Mesenchymal stem cell (in vitro differentiated cells and primary cell): Measurements from ENCODE around the gene LRRTM4.
"Not testable (repeated sequence)": the region's sequence is repeated elsewhere in the genome, so short reads cannot be mapped to it uniquely, and the experiment has no call there.

Source experiments
- DNase-seq: peaks from one replicate; pipeline ENCODE4 v3.0.0-alpha.2; 2013
- H2AFZ ChIP-seq: one replicate; pipeline ENCODE4 v1.6.1; 2013; ENCODE audit warnings: low read depth, mild to moderate bottlenecking, control low read depth, inconsistent platforms, low read length, moderate library complexity
- H2AK5ac ChIP-seq: 2 replicates; pipeline ENCODE4 v1.6.1; 2013; ENCODE audit warnings: low read length, moderate library complexity, mild to moderate bottlenecking, inconsistent platforms; ENCODE audit not compliant: severe bottlenecking
- H2BK120ac ChIP-seq: one replicate; pipeline ENCODE4 v1.6.1; 2013; ENCODE audit warnings: low read depth, mild to moderate bottlenecking, inconsistent platforms, low read length, moderate library complexity
- H2BK12ac ChIP-seq, 2 experiments: one replicate each; pipeline ENCODE4 v1.6.1; 2013; ENCODE audit warnings: inconsistent platforms in 2 of 2, low read length in 2 of 2, mild to moderate bottlenecking in 2 of 2, moderate library complexity in 2 of 2, control low read depth in 1 of 2
- H2BK15ac ChIP-seq: one replicate; pipeline ENCODE4 v1.6.1; 2013; ENCODE audit warnings: mild to moderate bottlenecking, low read depth, inconsistent platforms; ENCODE audit not compliant: poor library complexity, severe bottlenecking
- H2BK5ac ChIP-seq: 2 replicates; pipeline ENCODE4 v1.6.1; 2013; ENCODE audit warnings: low read depth, mild to moderate bottlenecking, low read length, control low read depth, inconsistent platforms; ENCODE audit not compliant: poor library complexity, severe bottlenecking
- H3K14ac ChIP-seq, 2 experiments: one replicate each; pipeline ENCODE4 v1.6.1; 2013; ENCODE audit warnings: inconsistent platforms in 2 of 2, low read length in 2 of 2, control low read depth in 1 of 2, mild to moderate bottlenecking in 1 of 2, moderate library complexity in 1 of 2
- H3K18ac ChIP-seq, 2 experiments: one replicate each; pipeline ENCODE4 v1.6.1; 2013; ENCODE audit warnings: inconsistent platforms in 2 of 2, low read length in 2 of 2, control low read depth in 1 of 2, low read depth in 1 of 2, mild to moderate bottlenecking in 1 of 2
- H3K23ac ChIP-seq, 2 experiments: one replicate each; pipeline ENCODE4 v1.6.1; 2013; ENCODE audit warnings: inconsistent platforms in 2 of 2, low read length in 2 of 2, mild to moderate bottlenecking in 2 of 2, moderate library complexity in 2 of 2, control low read depth in 1 of 2
- H3K27ac ChIP-seq: 2 replicates; pipeline ENCODE4 v1.5.1; 2013; ENCODE audit warnings: mild to moderate bottlenecking, moderate library complexity, low read length, control low read depth, inconsistent platforms; ENCODE audit not compliant: poor library complexity, severe bottlenecking
- H3K27me3 ChIP-seq, 2 experiments: 2 replicates each; pipeline versions ENCODE4 v1.6.1 to v1.7.0; 2013; ENCODE audit warnings: low read length in 2 of 2, mild to moderate bottlenecking in 2 of 2, moderate library complexity in 2 of 2, control low read depth in 1 of 2, inconsistent platforms in 1 of 2; ENCODE audit not compliant: control insufficient read depth in 1 of 2, insufficient read depth in 1 of 2
- H3K36me3 ChIP-seq, 2 experiments: 2 replicates each; pipeline versions ENCODE4 v1.6.1 to v1.7.0; 2013; ENCODE audit warnings: low read length in 2 of 2, control low read depth in 1 of 2, inconsistent platforms in 1 of 2, low read depth in 1 of 2, mild to moderate bottlenecking in 1 of 2; ENCODE audit not compliant: insufficient read depth in 2 of 2, control insufficient read depth in 1 of 2
- H3K4ac ChIP-seq, 2 experiments: one replicate each; pipeline ENCODE4 v1.6.1; 2013; ENCODE audit warnings: inconsistent platforms in 2 of 2, low read length in 2 of 2, mild to moderate bottlenecking in 2 of 2, moderate library complexity in 2 of 2, control low read depth in 1 of 2, low read depth in 1 of 2
- H3K4me1 ChIP-seq: 2 replicates; pipeline ENCODE4 v1.6.1; 2013; ENCODE audit warnings: low read depth, low read length, control low read depth; ENCODE audit not compliant: control insufficient read depth, insufficient read depth
- H3K4me2 ChIP-seq: 2 replicates; pipeline ENCODE4 v1.6.1; 2013; ENCODE audit warnings: low read length, mild to moderate bottlenecking, inconsistent platforms; ENCODE audit not compliant: poor library complexity, severe bottlenecking
- H3K4me3 ChIP-seq, 2 experiments: 2 replicates each; pipeline versions ENCODE4 v1.5.1 to v1.7.0; 2013; ENCODE audit warnings: low read length in 2 of 2, mild to moderate bottlenecking in 2 of 2, control low read depth in 1 of 2, low read depth in 1 of 2; ENCODE audit not compliant: insufficient read depth in 1 of 2
- H3K79me1 ChIP-seq: replicated peaks from 2 replicates; pipeline ENCODE4 v1.6.1; 2013; ENCODE audit warnings: mild to moderate bottlenecking, control low read depth, low read length, inconsistent platforms; ENCODE audit not compliant: poor library complexity, severe bottlenecking
- H3K9ac ChIP-seq: 2 replicates; pipeline ENCODE4 v1.7.0; 2013; ENCODE audit warnings: mild to moderate bottlenecking, low read length, moderate library complexity
- H3K9me3 ChIP-seq: 2 replicates; pipeline ENCODE4 v1.7.0; 2013; ENCODE audit warnings: mild to moderate bottlenecking, low read length; ENCODE audit not compliant: control insufficient read depth
- H4K8ac ChIP-seq: one replicate; pipeline ENCODE4 v1.6.1; 2013; ENCODE audit warnings: inconsistent platforms, mild to moderate bottlenecking, low read length, moderate library complexity
- H4K91ac ChIP-seq: one replicate; pipeline ENCODE4 v1.6.1; 2013; ENCODE audit warnings: mild to moderate bottlenecking, low read length, inconsistent platforms
- WGBS: methylation state at CpG from one replicate; pipeline ENCODE4 v1.1.7; 2013; ENCODE audit warnings: mixed read lengths; 5-methylcytosine and 5-hydroxymethylcytosine counted together

Gene LRRTM4

GRCh38 chr2:77064324-77064723, 457.9 kb downstream of the LRRTM4 start:
- H3K27ac ChIP-seq, result no peak overlapping the region
- no peak overlapping the region for H4K8ac ChIP-seq
- H2AK5ac ChIP-seq, result no peak overlapping the region
- H3K9me3 ChIP-seq, result peaks cover 3% of the 10 kb centered on the region
- no peak overlapping the region for H3K14ac ChIP-seq
- H3K4me1 ChIP-seq, result no peaks in the 10 kb centered on the region
- no peaks in the 10 kb centered on the region for H3K27me3 ChIP-seq
- H3K9ac ChIP-seq, result no peak overlapping the region
- H3K79me1 ChIP-seq, result no peaks in the 10 kb centered on the region
- H2BK12ac ChIP-seq, result no peak overlapping the region
- H2BK120ac ChIP-seq, result no peak overlapping the region
- no peak overlapping the region for H3K18ac ChIP-seq
- no peak overlapping the region for H2BK15ac ChIP-seq
- no peak overlapping the region for H2BK5ac ChIP-seq
- H3K36me3 ChIP-seq, result no peaks in the 10 kb centered on the region
- H3K4me2 ChIP-seq, result no peak overlapping the region
- H2AFZ ChIP-seq, result no peak overlapping the region
- no peak for DNase-seq
- H3K4me3 ChIP-seq, result no peak overlapping the region
- H3K23ac ChIP-seq, result no peak overlapping the region
- H3K4ac ChIP-seq, result no peak overlapping the region
- no CpG with 5 or more reads among the region's 1 CpG for WGBS
- no peak overlapping the region for H4K91ac ChIP-seq

GRCh38 chr2:77054938-77055337, 467.2 kb downstream of the LRRTM4 start:
- H2BK5ac ChIP-seq, result no peak overlapping the region
- no peak overlapping the region for H3K14ac ChIP-seq
- no peak overlapping the region for H3K9ac ChIP-seq
- no peak overlapping the region for H3K18ac ChIP-seq
- no peak overlapping the region for H3K27ac ChIP-seq
- DNase-seq, result peak; percentile 18
- H3K36me3 ChIP-seq, result no peaks in the 10 kb centered on the region
- H2BK120ac ChIP-seq, result no peak overlapping the region
- H3K4me2 ChIP-seq, result no peak overlapping the region
- H3K9me3 ChIP-seq, result no peaks in the 10 kb centered on the region
- no peak overlapping the region for H4K8ac ChIP-seq
- H3K4me1 ChIP-seq, result no peaks in the 10 kb centered on the region
- WGBS, result 68% methylated on average over 2 of the region's 2 CpGs
- H3K23ac ChIP-seq, result no peak overlapping the region
- H3K79me1 ChIP-seq, result no peaks in the 10 kb centered on the region
- H2BK12ac ChIP-seq, result no peak overlapping the region
- H3K4ac ChIP-seq, result no peak overlapping the region
- no peak overlapping the region for H2AK5ac ChIP-seq
- no peak overlapping the region for H2AFZ ChIP-seq
- H3K4me3 ChIP-seq, result no peak overlapping the region
- no peak overlapping the region for H2BK15ac ChIP-seq
- H3K27me3 ChIP-seq, result no peaks in the 10 kb centered on the region
- no peak overlapping the region for H4K91ac ChIP-seq

GRCh38 chr2:77046339-77046738, 475.8 kb downstream of the LRRTM4 start:
- Histone ChIP-seq H2AK5ac (no peak overlapping the region), H2BK120ac (no peak overlapping the region), H4K91ac (no peak overlapping the region), H3K9ac (no peak overlapping the region), H2BK12ac (no peak overlapping the region), H3K4ac (no peak overlapping the region), H3K4me1 (no peaks in the 10 kb centered on the region), H3K14ac (no peak overlapping the region), H3K23ac (no peak overlapping the region), H3K4me2 (no peak overlapping the region), H2BK5ac (no peak overlapping the region), H3K9me3 (peaks cover 2% of the 10 kb centered on the region), H2BK15ac (no peak overlapping the region), H3K36me3 (no peaks in the 10 kb centered on the region), H3K27ac (no peak overlapping the region), H3K27me3 (no peaks in the 10 kb centered on the region), H3K18ac (no peak overlapping the region), H3K79me1 (no peaks in the 10 kb centered on the region), H4K8ac (no peak overlapping the region), H3K4me3 (no peak overlapping the region), H2AFZ (no peak overlapping the region)
- DNase-seq, result no peak
- WGBS, result no CpG with 5 or more reads among the region's 1 CpG

- H2BK5ac ChIP-seq, H3K14ac ChIP-seq, H3K9me3 ChIP-seq, H3K23ac ChIP-seq, DNase-seq, H2BK12ac ChIP-seq, H3K27ac ChIP-seq, H4K91ac ChIP-seq, H3K18ac ChIP-seq, H3K36me3 ChIP-seq, H2AFZ ChIP-seq, H2BK120ac ChIP-seq, H3K4me1 ChIP-seq, H3K9ac ChIP-seq, H3K4me2 ChIP-seq, H2AK5ac ChIP-seq, H3K79me1 ChIP-seq, H3K4ac ChIP-seq, H2BK15ac ChIP-seq, H4K8ac ChIP-seq, H3K4me3 ChIP-seq, H3K27me3 ChIP-seq: not testable (repeated sequence)
- 87% methylated on average over 2 of the region's 2 CpGs for WGBS
These were observed 476.7 kb downstream of the LRRTM4 start for GRCh38 chr2:77045456-77045855.
